Vagina (tissue), 2 donors: ENCODE measurements around the gene MAGEA10.

Experiments
- CTCF ChIP-seq, 3 experiments: fragments of 450-650 bp in 2 of 3; fragments of 200-600 bp in 1 of 3; sonication (generic) in 1 of 3; IDR thresholded peaks; one replicate each; pipeline ENCODE4 v1.5.1; 2017 to 2019; ENCODE audit warnings: antibody characterized with exemption in 3 of 3, mild to moderate bottlenecking in 2 of 3, moderate library complexity in 2 of 3
- POLR2A ChIP-seq, 2 donors: fragments of 450-650 bp; IDR thresholded peaks; one replicate each; pipeline ENCODE4 v1.6.1; 2017; ENCODE audit warnings: antibody characterized with exemption in 2 of 2, mild to moderate bottlenecking in 2 of 2, moderate library complexity in 2 of 2

DNA sequence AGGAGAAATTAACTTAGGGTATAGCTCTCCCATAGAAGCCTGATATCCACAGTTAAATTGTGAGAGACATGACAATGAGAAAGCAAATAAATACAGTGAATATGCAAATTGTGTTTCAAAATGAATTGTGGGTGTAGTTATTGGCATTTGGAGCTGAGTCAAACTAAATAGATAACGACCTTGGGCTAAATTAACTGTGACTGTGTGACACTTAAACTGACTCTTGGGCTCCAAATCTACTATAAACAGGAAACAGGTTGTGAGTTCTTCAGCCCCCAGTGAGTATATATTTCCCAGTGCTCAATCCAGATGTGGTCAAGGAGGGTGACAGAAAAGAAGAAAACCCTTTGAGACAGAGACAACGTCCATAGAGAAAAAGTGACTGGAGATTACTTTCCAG lies 11.3 kb upstream of the MAGEA10 start:
- TF ChIP-seq CTCF (IDR thresholded peaks at IDR 0.05), result no peak
- TF ChIP-seq POLR2A (IDR thresholded peaks at IDR 0.05), result no peak
